Coronary artery (tissue), 2 donors: ENCODE measurements around the gene LMTK3.

Experiments
- DNase-seq: peaks from one replicate; pipeline ENCODE4 v3.0.0-alpha.2; 2017; ENCODE audit warnings: low spot score
- H3K27ac ChIP-seq, 2 donors: fragments of 200-600 bp; sonication (generic); one replicate each; pipeline ENCODE4 v1.5.1; 2016 to 2019
- H3K4me3 ChIP-seq: fragments of 200-600 bp; sonication (generic); 2 replicates; pipeline ENCODE4 v1.5.1; 2016; ENCODE audit warnings: mild to moderate bottlenecking, moderate library complexity
- CTCF ChIP-seq: fragments of 200-600 bp; sonication (generic); IDR thresholded peaks from one replicate; pipeline ENCODE4 v1.5.1; 2019; ENCODE audit warnings: antibody characterized with exemption

Gene LMTK3

GRCh38 chr19:48511800-48512503 lies at the start of gene LMTK3:
TSS of gene LMTK3 (minus strand) at chr19:48511835. CDS start at chr19:48511576, 259 bp downstream.
- no peak for DNase-seq
- peak within 1 kb of the TSS in 1 of 2 donors; percentile 40 for H3K27ac ChIP-seq
- TF ChIP-seq CTCF = no peak
- peak within 1 kb of the TSS; percentile 61 for H3K4me3 ChIP-seq

- no peak overlapping the region for H3K27ac ChIP-seq
- no peak overlapping the region for H3K4me3 ChIP-seq
- TF ChIP-seq CTCF = no peak
- no peak for DNase-seq
Observed at GRCh38 chr19:48561412-48561811, 49.8 kb upstream of the LMTK3 start.

GRCh38 chr19:48560095-48560530 lies 48.5 kb upstream of the LMTK3 start:
- TF ChIP-seq CTCF = no peak
- no peak overlapping the region for H3K27ac ChIP-seq
- no peak overlapping the region for H3K4me3 ChIP-seq
- DNase-seq = no peak

- Histone ChIP-seq H3K4me3 (peak overlapping the region; percentile 25), H3K27ac (no peak overlapping the region)
- no peak for TF ChIP-seq CTCF
- DNase-seq = no peak
Observed at GRCh38 chr19:48558018-48558684, 46.5 kb upstream of the LMTK3 start.

GRCh38 chr19:48556825-48557224 lies 45.2 kb upstream of the LMTK3 start:
- H3K4me3 ChIP-seq = no peak overlapping the region
- no peak for DNase-seq
- no peak overlapping the region for H3K27ac ChIP-seq
- TF ChIP-seq CTCF = no peak

- Histone ChIP-seq H3K27ac (no peak overlapping the region), H3K4me3 (no peak overlapping the region)
- no peak for TF ChIP-seq CTCF
- DNase-seq = no peak
Observed at GRCh38 chr19:48556163-48556562, 44.5 kb upstream of the LMTK3 start.
